Vagina (tissue), 2 donors: ENCODE measurements around the gene JUN.

ENCODE experiments used
- POLR2A ChIP-seq, 2 donors: fragments of 450-650 bp; IDR thresholded peaks; one replicate each; pipeline ENCODE4 v1.6.1; 2017; ENCODE audit warnings: antibody characterized with exemption in 2 of 2, mild to moderate bottlenecking in 2 of 2, moderate library complexity in 2 of 2
- POLR2AphosphoS5 ChIP-seq, 2 donors: sonication (generic); formaldehyde crosslinking; IDR thresholded peaks; one replicate each; pipeline ENCODE4 v1.9.0; 2017; ENCODE audit warnings: antibody characterized with exemption in 2 of 2, mild to moderate bottlenecking in 2 of 2, low read depth in 1 of 2; ENCODE audit not compliant: insufficient read depth in 1 of 2
- TF ChIP-seq, protein P1 (sequence below), 3 experiments: fragments of 450-650 bp in 2 of 3; fragments of 200-600 bp in 1 of 3; sonication (generic) in 1 of 3; IDR thresholded peaks; one replicate each; pipeline ENCODE4 v1.5.1; 2017 to 2019; ENCODE audit warnings: antibody characterized with exemption in 3 of 3, mild to moderate bottlenecking in 2 of 3, moderate library complexity in 2 of 3

DNA sequence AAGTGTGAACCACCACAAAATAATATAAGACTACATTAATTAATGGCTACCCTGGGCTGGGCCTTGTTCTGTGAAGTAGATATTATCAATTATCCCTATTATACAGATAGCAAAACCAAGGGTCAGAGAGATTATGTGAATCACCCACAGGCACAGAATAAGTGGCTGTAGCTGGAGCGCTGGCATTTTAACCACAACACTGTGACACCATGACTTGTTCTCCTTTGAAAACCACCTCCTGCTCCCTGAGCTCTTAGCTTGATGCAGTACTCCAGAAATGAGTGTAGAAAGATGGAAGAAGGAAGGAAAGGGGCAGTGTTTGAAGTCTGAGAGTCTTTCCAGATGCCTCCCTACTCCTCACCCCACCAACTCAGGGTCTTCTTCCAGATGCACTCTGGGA is 29.5 kb upstream of the JUN start:
- TF ChIP-seq, protein P1, sequence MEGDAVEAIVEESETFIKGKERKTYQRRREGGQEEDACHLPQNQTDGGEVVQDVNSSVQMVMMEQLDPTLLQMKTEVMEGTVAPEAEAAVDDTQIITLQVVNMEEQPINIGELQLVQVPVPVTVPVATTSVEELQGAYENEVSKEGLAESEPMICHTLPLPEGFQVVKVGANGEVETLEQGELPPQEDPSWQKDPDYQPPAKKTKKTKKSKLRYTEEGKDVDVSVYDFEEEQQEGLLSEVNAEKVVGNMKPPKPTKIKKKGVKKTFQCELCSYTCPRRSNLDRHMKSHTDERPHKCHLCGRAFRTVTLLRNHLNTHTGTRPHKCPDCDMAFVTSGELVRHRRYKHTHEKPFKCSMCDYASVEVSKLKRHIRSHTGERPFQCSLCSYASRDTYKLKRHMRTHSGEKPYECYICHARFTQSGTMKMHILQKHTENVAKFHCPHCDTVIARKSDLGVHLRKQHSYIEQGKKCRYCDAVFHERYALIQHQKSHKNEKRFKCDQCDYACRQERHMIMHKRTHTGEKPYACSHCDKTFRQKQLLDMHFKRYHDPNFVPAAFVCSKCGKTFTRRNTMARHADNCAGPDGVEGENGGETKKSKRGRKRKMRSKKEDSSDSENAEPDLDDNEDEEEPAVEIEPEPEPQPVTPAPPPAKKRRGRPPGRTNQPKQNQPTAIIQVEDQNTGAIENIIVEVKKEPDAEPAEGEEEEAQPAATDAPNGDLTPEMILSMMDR (IDR thresholded peaks at IDR 0.05), result no peak
- TF ChIP-seq POLR2A (IDR thresholded peaks at IDR 0.05) (no peak), POLR2AphosphoS5 (IDR thresholded peaks at IDR 0.05; ENCODE audit: insufficient read depth in 1 of 2, low read depth in 1 of 2) (no peak)
